HG03571 (cell line): ENCODE data around the gene DTX2.
A peak's percentile ranks its signal among the peaks of the same experiment; 100 is the strongest.
"Not testable (repeated sequence)": the region's sequence is repeated elsewhere in the genome, so short reads cannot be mapped to it uniquely, and the experiment has no call there.

Experiments
- ATAC-seq: cut with Tn5 transposase; IDR thresholded peaks from one replicate; pipeline ENCODE4 v1.9.1; 2021; ENCODE audit not compliant: unreplicated experiment

DTX2 gene

GRCh38 chr7:76511200-76511910 is 49.8 kb downstream of the DTX2 start:
- not testable (repeated sequence) for ATAC-seq

- ATAC-seq: not testable (repeated sequence)
These were observed 50.7 kb downstream of the DTX2 start for GRCh38 chr7:76511911-76512885.

DNA sequence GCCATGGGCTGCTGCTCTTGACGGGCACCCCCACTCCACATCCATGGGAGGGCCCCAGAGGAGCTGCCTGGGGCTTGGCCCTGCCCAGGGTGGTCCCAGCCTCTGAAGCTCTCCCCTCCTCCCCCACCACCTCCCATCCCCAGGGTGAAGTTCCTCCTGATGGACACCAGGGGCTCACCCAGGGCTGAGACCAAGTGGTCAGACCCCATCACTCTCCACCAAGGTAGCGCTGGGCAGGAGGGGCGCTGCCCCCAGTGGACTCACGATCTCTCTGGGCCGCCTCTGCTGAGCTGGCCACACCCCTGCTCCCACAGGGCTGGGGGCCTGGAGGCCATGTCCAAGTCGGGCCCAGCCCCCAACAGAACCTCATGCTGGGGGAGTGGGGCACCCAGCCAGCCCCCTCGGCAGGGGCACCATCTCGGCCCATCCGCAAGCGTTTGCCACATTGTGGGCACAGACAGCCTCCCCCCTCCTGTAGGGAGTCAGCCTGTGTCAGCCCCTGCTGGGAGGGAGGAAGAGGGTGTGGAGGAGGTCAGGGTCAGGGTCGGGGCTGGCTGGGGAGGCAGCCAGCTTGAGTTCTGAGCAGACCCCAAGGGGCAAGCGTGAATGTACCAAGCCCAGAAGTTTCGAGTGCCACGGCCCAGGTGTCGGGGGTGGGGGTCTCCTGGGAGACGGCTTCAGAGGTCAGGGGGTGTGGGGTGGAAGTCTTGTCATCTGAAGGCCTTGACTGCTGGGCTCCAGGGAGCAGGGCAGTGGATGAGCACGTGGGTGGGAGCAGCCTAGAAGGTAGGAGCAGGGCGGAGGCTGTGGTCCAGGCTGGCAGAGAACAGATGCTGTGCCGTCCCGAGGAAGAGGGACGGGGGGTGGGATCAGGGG is 51.7 kb downstream of the DTX2 start:
- no peak for ATAC-seq

DNA sequence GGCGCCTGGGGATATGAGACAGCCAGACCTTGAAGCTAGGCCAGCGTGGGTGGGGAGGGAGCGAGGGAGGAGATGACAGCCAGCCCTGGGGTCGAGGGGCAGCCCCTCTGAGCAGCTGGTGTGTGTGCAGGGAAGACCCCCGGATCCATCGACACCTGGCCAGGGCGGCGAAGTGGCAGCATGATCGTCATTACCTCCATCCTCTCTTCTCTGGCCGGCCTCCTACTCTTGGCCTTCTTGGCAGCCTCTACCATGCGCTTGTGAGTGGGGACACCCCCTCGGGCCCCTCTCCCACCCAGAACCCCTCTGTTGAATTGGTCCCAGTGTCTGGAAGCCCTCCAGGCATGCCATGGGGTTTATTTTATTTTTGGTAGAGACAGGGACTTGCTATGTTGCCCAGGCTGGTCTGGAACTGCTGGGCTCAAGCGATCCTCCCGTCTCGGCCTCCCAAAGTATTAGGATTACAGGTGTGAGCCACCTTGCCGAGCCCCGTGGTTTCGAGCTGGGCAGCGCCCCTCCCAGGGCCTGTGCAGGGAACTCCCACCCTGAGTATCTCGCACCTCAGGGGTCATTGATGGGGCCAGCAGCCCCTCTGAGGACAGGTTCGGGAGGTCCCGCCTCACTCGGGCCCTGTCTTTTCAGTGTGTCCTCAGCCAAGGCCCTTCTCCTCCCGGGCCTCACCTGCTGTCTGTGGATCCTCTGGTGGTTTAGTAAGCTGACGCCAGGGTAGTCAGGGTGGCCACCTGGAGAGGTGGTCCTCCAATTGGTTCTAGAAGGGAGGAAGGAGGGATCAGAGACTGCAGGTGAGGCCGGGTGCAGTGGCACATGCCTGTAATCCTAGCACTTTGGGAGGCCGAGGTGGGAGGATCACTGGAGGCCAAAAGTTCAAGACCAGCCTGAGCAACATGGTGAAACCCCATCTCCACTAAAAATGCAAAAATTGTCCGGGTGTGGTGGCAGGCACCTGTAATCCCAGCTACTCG is 52.6 kb downstream of the DTX2 start:
- no peak for ATAC-seq

GRCh38 chr7:76514926-76515771 is 53.6 kb downstream of the DTX2 start:
- ATAC-seq: no peak

DNA sequence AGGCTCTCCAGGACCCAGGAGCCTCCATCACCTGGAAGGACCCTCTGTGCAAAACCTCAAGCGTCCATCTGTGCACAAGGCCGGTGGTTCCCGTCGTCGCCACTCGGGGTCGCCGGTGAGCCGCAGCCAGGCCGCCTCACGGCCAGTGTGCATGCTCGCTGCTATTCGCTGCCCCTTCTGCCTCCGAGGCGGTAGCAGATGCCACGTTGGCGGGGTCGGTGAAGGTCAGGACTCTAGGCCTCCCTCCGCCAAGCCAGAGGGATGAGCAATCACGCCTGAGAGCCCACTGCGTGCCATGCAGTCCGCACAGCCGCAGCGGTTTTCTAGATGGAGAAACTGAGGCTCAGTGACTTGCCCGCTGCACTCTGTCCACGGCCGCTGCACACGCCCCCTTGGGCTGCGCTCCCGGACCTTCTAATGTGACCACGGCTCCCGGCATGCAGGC is 54.5 kb downstream of the DTX2 start:
- no peak for ATAC-seq

DNA sequence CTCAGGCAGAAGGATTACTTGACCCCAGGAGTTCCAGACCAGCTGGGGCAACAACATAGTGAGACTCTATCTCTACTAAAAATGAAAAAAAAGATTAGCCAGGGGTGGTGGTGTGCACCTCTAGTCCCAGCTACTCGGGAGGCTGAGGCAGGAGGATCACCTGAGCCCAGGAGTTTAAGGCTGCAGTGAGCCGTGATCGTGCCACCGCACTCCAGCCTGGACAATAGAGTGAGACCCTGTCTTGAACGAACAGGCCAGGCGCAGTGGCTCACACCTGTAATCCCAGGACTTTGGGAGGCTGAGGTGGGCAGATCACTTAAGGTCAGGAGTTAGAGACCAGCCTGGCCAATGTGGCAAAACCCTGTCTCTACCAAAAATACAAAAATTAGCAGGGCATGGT is 55.4 kb downstream of the DTX2 start:
- not testable (repeated sequence) for ATAC-seq

- not testable (repeated sequence) for ATAC-seq
These were observed 64.7 kb downstream of the DTX2 start for GRCh38 chr7:76526183-76526582.

DNA sequence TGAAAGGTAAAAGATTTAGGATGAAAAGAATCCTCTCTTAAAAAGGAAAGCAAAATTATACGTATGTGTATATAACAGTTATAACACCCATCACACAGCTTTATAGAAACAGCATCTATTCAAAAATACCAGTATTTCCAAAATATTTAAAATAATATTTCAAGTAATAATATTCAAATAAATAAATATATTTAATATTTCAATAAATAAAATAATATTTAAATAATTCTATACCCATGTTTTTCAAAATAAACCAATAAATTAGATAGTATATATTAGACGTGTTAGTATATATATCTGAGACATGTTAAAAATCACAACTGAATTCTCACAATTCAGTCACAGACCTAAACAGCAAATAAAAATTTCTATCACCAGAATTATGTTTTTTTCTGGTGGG is 70.1 kb downstream of the DTX2 start:
- not testable (repeated sequence) for ATAC-seq

DNA sequence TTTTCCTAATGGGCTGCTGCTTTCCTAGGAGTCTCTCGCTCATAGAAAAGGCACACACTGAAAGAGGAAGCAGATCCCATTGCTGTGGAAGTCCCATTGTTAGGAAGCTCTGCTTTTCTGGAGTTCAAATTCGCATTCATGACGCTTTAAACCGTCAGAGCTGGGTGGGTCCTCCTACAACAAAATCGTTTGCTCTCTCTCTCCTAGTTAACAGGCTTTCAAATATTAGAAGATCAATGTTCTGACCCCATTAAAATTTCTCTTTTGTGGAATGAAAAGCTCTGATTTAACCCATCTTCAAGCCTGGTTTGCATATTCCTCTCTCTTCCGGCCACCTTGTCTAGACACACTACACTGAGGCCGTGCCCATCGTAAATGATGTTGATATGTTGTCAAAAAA is 81.7 kb downstream of the DTX2 start, which contains the start of gene SPDYE16:
SPDYE16 (minus strand) TSS at position 101 of the 400 bp plus-strand sequence. CDS start 1,838 bp downstream, outside the sequence.
- not testable (repeated sequence) for ATAC-seq

- ATAC-seq: peak; percentile 99
These were observed 87.7 kb downstream of the DTX2 start for GRCh38 chr7:76549025-76549854.

GRCh38 chr7:76549855-76550248 is 88.3 kb downstream of the DTX2 start:
- not testable (repeated sequence) for ATAC-seq

- ATAC-seq: not testable (repeated sequence)
These were observed 90.5 kb downstream of the DTX2 start for GRCh38 chr7:76551992-76552391.
